HepG2 (cell line): Measurements from ENCODE around the gene TCF12. TPM values are rescaled to one million over a fixed set of nuclear protein-coding genes. Genes with fewer than 3 reads are reported as not detected.

ENCODE experiments used
- ATAC-seq: fragments of 200-7000 bp; cut with Tn5 transposase; 3 replicates; pipeline ENCODE4 v1.9.1; 2020; ENCODE audit warnings: mild to moderate bottlenecking, moderate library complexity
- BruUV-seq: library from RNA; stranded (reverse); fragments of 400-500 nt; replicated peaks from 2 replicates; lab custom pipeline; 2021; lab: Mats Ljungman, UMichigan
- CTCF ChIA-PET: fragments of 300-600 bp; formaldehyde crosslinking; extraction: SDS; loops from one replicate; lab custom pipeline; 2021; ENCODE audit warnings: low total read pairs, inconsistent platforms, low intra/inter-chr PET ratio; lab: Yijun Ruan, JAX
- POLR2A ChIA-PET: fragments of 350-600 bp; sonication (Branson Sonifier 250); formaldehyde crosslinking; loops from one replicate; lab custom pipeline; 2020; ENCODE audit warnings: antibody characterized with exemption, inconsistent platforms; lab: Yijun Ruan, JAX
- DNase-seq: peaks from one replicate; pipeline ENCODE4 v3.0.0-alpha.2; 2015; ENCODE audit warnings: low spot score
- FAIRE-seq: peaks from 3 replicates; lab custom pipeline; 2011; peaks lifted over from hg19 to GRCh38; lab: Jason Lieb, UNC
- H2AFZ ChIP-seq: one replicate; pipeline ENCODE4 v1.6.1; 2011; ENCODE audit warnings: low read length, inconsistent platforms
- H3K27ac ChIP-seq: fragments of 300-600 bp; 3 replicates; pipeline ENCODE4 v1.8.0; 2011; ENCODE audit warnings: mixed run types, mild to moderate bottlenecking, mixed read lengths, low read length, inconsistent platforms; ENCODE audit not compliant: insufficient read depth; ENCODE audit errors: extremely low read length
- H3K27me3 ChIP-seq, 2 experiments: fragments of 200-600 bp in 1 of 2; 2 replicates in 1 of 2; 3 replicates in 1 of 2; pipeline versions ENCODE4 v1.6.0 to v1.8.0; 2011; ENCODE audit warnings: low read length in 2 of 2, mild to moderate bottlenecking in 2 of 2, moderate library complexity in 2 of 2, inconsistent platforms in 1 of 2; ENCODE audit not compliant: insufficient read depth in 2 of 2, control insufficient read depth in 1 of 2
- H3K36me3 ChIP-seq, 2 experiments: fragments of 200-600 bp in 1 of 2; replicated peaks in 1 of 2; 2 replicates in 1 of 2; 3 replicates in 1 of 2; pipeline versions ENCODE4 v1.5.1 to v1.8.0; 2011; ENCODE audit warnings: low read length in 2 of 2, inconsistent platforms in 1 of 2; ENCODE audit not compliant: insufficient read depth in 2 of 2, control insufficient read depth in 1 of 2
- H3K4me1 ChIP-seq: 2 replicates; pipeline ENCODE4 v1.5.1; 2012; ENCODE audit warnings: low read length, inconsistent platforms; ENCODE audit not compliant: insufficient read depth
- H3K4me2 ChIP-seq: 2 replicates; pipeline ENCODE4 v1.6.0; 2011; ENCODE audit warnings: low read depth, low read length, inconsistent platforms
- H3K4me3 ChIP-seq, 3 experiments: fragments of 200-600 bp in 1 of 3; sonication (generic), shearing (Covaris generic) in 1 of 3; replicated peaks in 1 of 3; 2 replicates each; pipeline ENCODE4 v1.5.1; 2011 to 2016; ENCODE audit warnings: low read length in 3 of 3, inconsistent platforms in 2 of 3, low read depth in 2 of 3, mild to moderate bottlenecking in 2 of 3, control low read depth in 1 of 3, mixed read lengths in 1 of 3; ENCODE audit not compliant: insufficient read depth in 1 of 3
- H3K79me2 ChIP-seq: one replicate; pipeline ENCODE4 v1.6.1; 2011; ENCODE audit warnings: low read length, inconsistent platforms; ENCODE audit not compliant: insufficient read depth
- H3K9ac ChIP-seq: 2 replicates; pipeline ENCODE4 v1.6.0; 2011; ENCODE audit warnings: mild to moderate bottlenecking, low read depth, low read length, inconsistent platforms; ENCODE audit not compliant: insufficient read depth
- H3K9me3 ChIP-seq: 2 replicates; pipeline ENCODE4 v1.5.1; 2012; ENCODE audit warnings: mild to moderate bottlenecking, low read length
- H4K20me1 ChIP-seq: 2 replicates; pipeline ENCODE4 v1.6.0; 2011; ENCODE audit warnings: inconsistent platforms, mild to moderate bottlenecking, low read length, moderate library complexity; ENCODE audit not compliant: insufficient read depth
- CBFB ChIP-seq: sonication (generic); formaldehyde crosslinking; IDR thresholded peaks from 2 replicates; pipeline ENCODE4 v1.4.0; 2020; ENCODE audit warnings: missing genetic modification reagents
- HNF4A ChIP-seq: sonication (generic); formaldehyde crosslinking; IDR thresholded peaks from 2 replicates; pipeline ENCODE4 v1.4.0; 2020; ENCODE audit warnings: missing genetic modification reagents
- ISX ChIP-seq: sonication (generic); formaldehyde crosslinking; conservative IDR thresholded peaks from 2 replicates; pipeline ENCODE4 v1.5.0; 2020; ENCODE audit warnings: missing genetic modification reagents
- NFATC3 ChIP-seq: sonication (generic); formaldehyde crosslinking; IDR thresholded peaks from 2 replicates; pipeline ENCODE4 v1.5.1; 2020; ENCODE audit warnings: mild to moderate bottlenecking, missing genetic modification reagents
- PAX8 ChIP-seq: sonication (generic); formaldehyde crosslinking; IDR thresholded peaks from 2 replicates; pipeline ENCODE4 v1.8.0; 2022; ENCODE audit warnings: mild to moderate bottlenecking, missing genetic modification reagents, borderline replicate concordance
- RFX1 ChIP-seq: fragments of 450-650 bp; IDR thresholded peaks from 2 replicates; pipeline ENCODE4 v1.6.1; 2017
- RXRA ChIP-seq: sonication (generic); formaldehyde crosslinking; IDR thresholded peaks from 2 replicates; pipeline ENCODE4 v1.5.1; 2020; ENCODE audit warnings: missing genetic modification reagents
- SPEN ChIP-seq: sonication (generic); formaldehyde crosslinking; IDR thresholded peaks from 2 replicates; pipeline ENCODE4 v1.5.1; 2020; ENCODE audit warnings: low read depth, mild to moderate bottlenecking, missing genetic modification reagents
- WIZ ChIP-seq: sonication (generic); formaldehyde crosslinking; IDR thresholded peaks from 2 replicates; pipeline ENCODE4 v1.5.1; 2020; ENCODE audit warnings: mild to moderate bottlenecking, missing genetic modification reagents
- ZFP36L2 ChIP-seq: sonication (generic); formaldehyde crosslinking; IDR thresholded peaks from 2 replicates; pipeline ENCODE4 v1.4.0; 2020; ENCODE audit warnings: missing genetic modification reagents
- ZNF121 ChIP-seq: sonication (generic); formaldehyde crosslinking; IDR thresholded peaks from 2 replicates; pipeline ENCODE4 v1.5.0; 2020; ENCODE audit warnings: mild to moderate bottlenecking, missing genetic modification reagents
- ZNF331 ChIP-seq: sonication (generic); formaldehyde crosslinking; IDR thresholded peaks from 2 replicates; pipeline ENCODE4 v1.4.0; 2020; ENCODE audit warnings: missing genetic modification reagents
- ZNF644 ChIP-seq: IDR thresholded peaks from 2 replicates; pipeline ENCODE4 v1.6.1; 2016; ENCODE audit warnings: low read depth
- ZNF740 ChIP-seq: sonication (generic); formaldehyde crosslinking; IDR thresholded peaks from 2 replicates; pipeline ENCODE4 v1.4.0; 2020; ENCODE audit warnings: missing genetic modification reagents
- WGBS: methylation state at CpG from one replicate; pipeline ENCODE4 v1.1.6; 2017; ENCODE audit warnings: low lambda C conversion rate; 5-methylcytosine and 5-hydroxymethylcytosine counted together
- in situ Hi-C: cut with HindIII; loops from 2 replicates; pipeline ENCODE4 v1.10.0; 2017; ENCODE audit warnings: low pct_unique_long_range_greater_than_20kb; ENCODE audit not compliant: extremely low pct_ligation_motif_present
- intact Hi-C: fragments of 100-400 bp; cut with micrococcal nuclease; formaldehyde crosslinking; loops from one replicate; pipeline ENCODE4 v1.10.0; 2022; ENCODE audit not compliant: unreplicated experiment
- polyA plus RNA-seq, 8 experiments: library from polyadenylated mRNA; depleted of rRNA in 3 of 8; stranded (reverse) in 7 of 8; unstranded in 1 of 8; fragments of >200 nt; fragmentation: Illumina TruSeq in 4 of 8; extraction: Trizol in 4 of 8; gene quantifications; 2 replicates each; pipeline versions ENCODE4 v1.2.1 to v1.2.3, GENCODE V29; 2011 to 2016; ENCODE audit warnings: low read depth in 4 of 8, missing spikeins in 1 of 8, mixed read lengths in 1 of 8; ENCODE audit not compliant: insufficient read depth in 1 of 8
- total RNA-seq, 5 experiments: library from RNA; depleted of rRNA; stranded (reverse); fragments of >200 nt; fragmentation: Illumina TruSeq; extraction: Trizol; gene quantifications; 2 replicates each; pipeline ENCODE4 v1.2.3, GENCODE V29; 2016; ENCODE audit warnings: low read depth in 1 of 5
- TF ChIP-seq, protein P1 (sequence below): sonication (generic); formaldehyde crosslinking; IDR thresholded peaks from 2 replicates; pipeline ENCODE4 v1.8.1; 2023; ENCODE audit warnings: missing genetic modification reagents, inconsistent platforms, borderline replicate concordance
- TF ChIP-seq, protein P2 (sequence below), 2 experiments: sonication (generic) in 1 of 2; formaldehyde crosslinking in 1 of 2; IDR thresholded peaks; 2 replicates each; pipeline versions ENCODE4 v1.5.1 to v1.6.1; 2011 to 2020; ENCODE audit warnings: borderline replicate concordance in 1 of 2, low read depth in 1 of 2, low read length in 1 of 2, mild to moderate bottlenecking in 1 of 2, missing genetic modification reagents in 1 of 2, moderate library complexity in 1 of 2

TCF12 gene
- total and polyA plus RNA-seq, 2 of the 13 experiments (the other 11 are each of a cell fraction or from before 2014, with no cell fraction given), result 48.6 to 51.1 TPM

DNA sequence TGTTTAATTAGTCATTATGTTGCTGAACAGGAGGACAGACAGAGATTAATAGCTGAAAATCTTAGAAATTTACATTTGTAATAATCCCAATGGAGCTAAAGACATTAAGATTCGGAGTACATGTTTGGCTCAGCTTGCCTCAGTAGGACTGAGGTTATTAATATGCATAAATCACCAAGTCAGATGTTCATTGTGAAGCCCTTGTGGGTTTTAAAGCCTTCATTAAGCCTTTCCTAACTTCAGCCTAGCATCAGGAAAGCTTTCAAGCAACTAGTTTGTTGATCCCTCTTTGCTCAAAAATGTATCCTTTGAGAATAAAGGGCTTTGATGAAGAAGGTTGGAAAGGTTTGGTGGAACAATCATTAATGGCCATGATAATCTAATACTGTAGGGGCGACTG lies 279.7 kb downstream of the TCF12 start:
- Histone ChIP-seq H3K4me2 (no peak overlapping the region), H3K36me3 (peaks cover 8 to 27% of the 10 kb centered on the region in 2 experiments; a peak in 3 of 5 replicates), H3K9ac (no peak overlapping the region), H4K20me1 (0 out of 2 replicates have a peak, but pooled peaks cover 3% of the 10 kb centered on the region), H3K79me2 (no peaks in the 10 kb centered on the region)
- ATAC-seq (no peak), FAIRE-seq (no peak), DNase-seq (no peak)
- in situ Hi-C loops, result loop anchor here (25.0 kb wide), 1 partner anchor 711 kb away; no protein-coding TSS in a partner anchor
- POLR2A ChIA-PET, result no interaction called here
- WGBS, result 100% methylated on average over 2 of the region's 2 CpGs
- TSS peak; percentile 16 for BruUV-seq
- TF ChIP-seq HNF4A (CRISPR knock-in tag), result no peak
- TF ChIP-seq, protein P1, sequence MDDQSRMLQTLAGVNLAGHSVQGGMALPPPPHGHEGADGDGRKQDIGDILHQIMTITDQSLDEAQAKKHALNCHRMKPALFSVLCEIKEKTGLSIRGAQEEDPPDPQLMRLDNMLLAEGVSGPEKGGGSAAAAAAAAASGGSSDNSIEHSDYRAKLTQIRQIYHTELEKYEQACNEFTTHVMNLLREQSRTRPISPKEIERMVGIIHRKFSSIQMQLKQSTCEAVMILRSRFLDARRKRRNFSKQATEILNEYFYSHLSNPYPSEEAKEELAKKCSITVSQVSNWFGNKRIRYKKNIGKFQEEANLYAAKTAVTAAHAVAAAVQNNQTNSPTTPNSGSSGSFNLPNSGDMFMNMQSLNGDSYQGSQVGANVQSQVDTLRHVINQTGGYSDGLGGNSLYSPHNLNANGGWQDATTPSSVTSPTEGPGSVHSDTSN (CRISPR knock-in tag), result no peak
- no peak for TF ChIP-seq CBFB (CRISPR knock-in tag)
- no peak for TF ChIP-seq PAX8 (CRISPR knock-in tag)
- TF ChIP-seq ZNF331 (CRISPR knock-in tag), result no peak
- no peak for TF ChIP-seq ISX (CRISPR knock-in tag)
- no peak for TF ChIP-seq ZFP36L2 (CRISPR knock-in tag)
- no peak for TF ChIP-seq ZNF121 (CRISPR knock-in tag)
- no peak for TF ChIP-seq NFATC3 (CRISPR knock-in tag)
- TF ChIP-seq RXRA, result no peak
- no peak for TF ChIP-seq ZNF644 (CRISPR knock-in tag)
- no peak for TF ChIP-seq RFX1
- TF ChIP-seq, protein P2, sequence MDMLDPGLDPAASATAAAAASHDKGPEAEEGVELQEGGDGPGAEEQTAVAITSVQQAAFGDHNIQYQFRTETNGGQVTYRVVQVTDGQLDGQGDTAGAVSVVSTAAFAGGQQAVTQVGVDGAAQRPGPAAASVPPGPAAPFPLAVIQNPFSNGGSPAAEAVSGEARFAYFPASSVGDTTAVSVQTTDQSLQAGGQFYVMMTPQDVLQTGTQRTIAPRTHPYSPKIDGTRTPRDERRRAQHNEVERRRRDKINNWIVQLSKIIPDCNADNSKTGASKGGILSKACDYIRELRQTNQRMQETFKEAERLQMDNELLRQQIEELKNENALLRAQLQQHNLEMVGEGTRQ (IDR thresholded peaks at IDR 0.05; ENCODE audit: low read depth, low read length), result no peak
- TF ChIP-seq, protein P2 (CRISPR knock-in tag; IDR thresholded peaks at IDR 0.05; ENCODE audit: borderline replicate concordance), result no peak
- TF ChIP-seq SPEN (CRISPR knock-in tag), result no peak
- no peak for TF ChIP-seq ZNF740 (CRISPR knock-in tag)
- TF ChIP-seq WIZ (CRISPR knock-in tag), result no peak
- TF ChIP-seq, all 625 proteins: peak for 0
- no peak overlapping the region for H3K27ac ChIP-seq
- H2AFZ ChIP-seq, result no peak overlapping the region
- no peak overlapping the region for H3K4me3 ChIP-seq
- H3K9me3 ChIP-seq, result no peaks in the 10 kb centered on the region
- CTCF ChIA-PET, result no interaction called here
- intact Hi-C loops, result no loop called here
- H3K4me1 ChIP-seq, result peaks cover 13% of the 10 kb centered on the region
- H3K27me3 ChIP-seq, result no peaks in the 10 kb centered on the region
